Nephron (organoid): Measurements from ENCODE around the gene TEX11.

Experiments used
- H3K27ac Mint-ChIP-seq, 3 experiments: 2 replicates each; pipeline ENCODE4 v1.8.0; 2020; ENCODE audit warnings: mixed read lengths in 3 of 3, mild to moderate bottlenecking in 2 of 3, moderate library complexity in 1 of 3
- H3K27me3 Mint-ChIP-seq: 2 replicates; pipeline ENCODE4 v1.8.0; 2021; ENCODE audit warnings: low read depth, mild to moderate bottlenecking, moderate library complexity, mixed read lengths
- H3K36me3 Mint-ChIP-seq: 2 replicates; pipeline ENCODE4 v1.8.0; 2020; ENCODE audit warnings: low read depth, mixed read lengths
- H3K4me1 Mint-ChIP-seq: 2 replicates; pipeline ENCODE4 v1.8.0; 2020; ENCODE audit warnings: mixed read lengths
- H3K4me3 Mint-ChIP-seq, 3 experiments: 2 replicates each; pipeline ENCODE4 v1.8.0; 2020; ENCODE audit warnings: mild to moderate bottlenecking in 3 of 3, mixed read lengths in 3 of 3, moderate library complexity in 2 of 3
- H3K9me3 Mint-ChIP-seq: 2 replicates; pipeline ENCODE4 v1.8.0; 2020; ENCODE audit warnings: mixed read lengths
- TF ChIP-seq, protein P1 (sequence below), 3 experiments: fragments of 200-600 bp; sonication (generic); IDR thresholded peaks; one replicate each; pipeline ENCODE4 v1.5.0; 2021; ENCODE audit warnings: antibody characterized with exemption in 3 of 3; ENCODE audit not compliant: unreplicated experiment in 3 of 3

Gene TEX11

GRCh38 chrX:70496491-70496890 is 412.0 kb downstream of the TEX11 start:
- peaks cover 3% of the 10 kb centered on the region for H3K9me3 Mint-ChIP-seq
- H3K36me3 Mint-ChIP-seq, result peaks cover 75% of the 10 kb centered on the region
- H3K27me3 Mint-ChIP-seq, result no peaks in the 10 kb centered on the region
- no peak overlapping the region for H3K4me3 Mint-ChIP-seq
- TF ChIP-seq, protein P1, sequence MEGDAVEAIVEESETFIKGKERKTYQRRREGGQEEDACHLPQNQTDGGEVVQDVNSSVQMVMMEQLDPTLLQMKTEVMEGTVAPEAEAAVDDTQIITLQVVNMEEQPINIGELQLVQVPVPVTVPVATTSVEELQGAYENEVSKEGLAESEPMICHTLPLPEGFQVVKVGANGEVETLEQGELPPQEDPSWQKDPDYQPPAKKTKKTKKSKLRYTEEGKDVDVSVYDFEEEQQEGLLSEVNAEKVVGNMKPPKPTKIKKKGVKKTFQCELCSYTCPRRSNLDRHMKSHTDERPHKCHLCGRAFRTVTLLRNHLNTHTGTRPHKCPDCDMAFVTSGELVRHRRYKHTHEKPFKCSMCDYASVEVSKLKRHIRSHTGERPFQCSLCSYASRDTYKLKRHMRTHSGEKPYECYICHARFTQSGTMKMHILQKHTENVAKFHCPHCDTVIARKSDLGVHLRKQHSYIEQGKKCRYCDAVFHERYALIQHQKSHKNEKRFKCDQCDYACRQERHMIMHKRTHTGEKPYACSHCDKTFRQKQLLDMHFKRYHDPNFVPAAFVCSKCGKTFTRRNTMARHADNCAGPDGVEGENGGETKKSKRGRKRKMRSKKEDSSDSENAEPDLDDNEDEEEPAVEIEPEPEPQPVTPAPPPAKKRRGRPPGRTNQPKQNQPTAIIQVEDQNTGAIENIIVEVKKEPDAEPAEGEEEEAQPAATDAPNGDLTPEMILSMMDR (IDR thresholded peaks at IDR 0.05; ENCODE audit: unreplicated experiment in 3 of 3), result no peak
- no peak overlapping the region for H3K27ac Mint-ChIP-seq
- H3K4me1 Mint-ChIP-seq, result no peaks in the 10 kb centered on the region

DNA sequence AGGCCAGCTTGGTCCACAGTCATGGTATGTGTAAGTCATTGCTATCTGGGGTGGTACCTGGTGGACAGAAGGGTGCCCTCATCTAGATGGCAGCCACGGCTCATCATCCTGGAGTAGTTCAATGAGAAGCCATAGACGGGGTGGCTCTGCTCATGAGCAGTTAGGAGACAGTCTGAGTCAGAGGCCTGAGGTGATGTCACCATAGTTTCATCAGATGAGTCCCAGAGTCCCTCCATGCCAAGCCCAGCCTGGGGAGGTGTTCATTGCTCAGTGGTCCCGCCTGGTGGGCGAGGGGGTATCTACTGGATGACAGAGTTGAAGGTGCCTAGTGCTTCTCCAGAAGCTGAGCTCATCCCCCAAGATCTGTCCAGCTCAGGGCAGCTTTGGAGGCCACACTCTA is 414.1 kb downstream of the TEX11 start:
- no peak overlapping the region for H3K4me3 Mint-ChIP-seq
- peaks cover 3% of the 10 kb centered on the region for H3K9me3 Mint-ChIP-seq
- H3K27me3 Mint-ChIP-seq, result no peaks in the 10 kb centered on the region
- H3K27ac Mint-ChIP-seq, result no peak overlapping the region
- no peaks in the 10 kb centered on the region for H3K4me1 Mint-ChIP-seq
- peaks cover 71% of the 10 kb centered on the region for H3K36me3 Mint-ChIP-seq
- TF ChIP-seq, protein P1 (IDR thresholded peaks at IDR 0.05; ENCODE audit: unreplicated experiment in 3 of 3), result no peak

DNA sequence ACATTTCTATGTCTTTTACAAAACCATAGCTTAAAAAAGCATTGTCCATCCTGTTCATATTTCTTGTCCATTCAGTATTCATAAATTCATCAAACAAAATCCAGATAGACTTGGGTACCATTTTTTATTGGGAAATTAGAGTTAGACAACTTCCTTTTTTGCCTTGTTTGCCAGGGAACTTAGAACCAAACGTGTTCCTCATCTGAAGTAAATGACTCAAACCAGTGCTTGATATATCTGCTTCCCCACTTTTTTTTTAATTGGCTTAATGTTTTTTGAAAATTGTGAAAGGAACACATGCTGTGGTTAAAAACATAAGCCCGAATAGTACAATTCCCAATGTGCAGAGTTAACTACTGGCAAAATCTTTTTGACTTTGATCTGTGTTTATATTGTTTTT is 419.7 kb downstream of the TEX11 start:
- H3K27ac Mint-ChIP-seq, result no peak overlapping the region
- H3K9me3 Mint-ChIP-seq, result no peaks in the 10 kb centered on the region
- no peaks in the 10 kb centered on the region for H3K4me1 Mint-ChIP-seq
- H3K27me3 Mint-ChIP-seq, result no peaks in the 10 kb centered on the region
- H3K4me3 Mint-ChIP-seq, result no peak overlapping the region
- TF ChIP-seq, protein P1 (IDR thresholded peaks at IDR 0.05; ENCODE audit: unreplicated experiment in 3 of 3), result no peak
- peaks cover 67% of the 10 kb centered on the region for H3K36me3 Mint-ChIP-seq

GRCh38 chrX:70485466-70485865 is 423.0 kb downstream of the TEX11 start:
- H3K27me3 Mint-ChIP-seq, result no peaks in the 10 kb centered on the region
- H3K9me3 Mint-ChIP-seq, result no peaks in the 10 kb centered on the region
- peaks cover 19% of the 10 kb centered on the region for H3K4me1 Mint-ChIP-seq
- peak overlapping the region in 1 of 3 experiments; percentile 81 for H3K27ac Mint-ChIP-seq
- H3K36me3 Mint-ChIP-seq, result peaks cover 57% of the 10 kb centered on the region
- H3K4me3 Mint-ChIP-seq, result no peak overlapping the region
- TF ChIP-seq, protein P1 (IDR thresholded peaks at IDR 0.05; ENCODE audit: unreplicated experiment in 3 of 3), result no peak

- TF ChIP-seq, protein P1 (IDR thresholded peaks at IDR 0.05; ENCODE audit: unreplicated experiment in 3 of 3), result no peak
- no peak overlapping the region for H3K27ac Mint-ChIP-seq
- no peaks in the 10 kb centered on the region for H3K27me3 Mint-ChIP-seq
- peaks cover 46% of the 10 kb centered on the region for H3K36me3 Mint-ChIP-seq
- H3K4me1 Mint-ChIP-seq, result peaks cover 51% of the 10 kb centered on the region
- H3K4me3 Mint-ChIP-seq, result no peak overlapping the region
- no peaks in the 10 kb centered on the region for H3K9me3 Mint-ChIP-seq
Observed at GRCh38 chrX:70482300-70482699, 426.2 kb downstream of the TEX11 start.

GRCh38 chrX:70481471-70482270 is 426.8 kb downstream of the TEX11 start:
- peaks cover 42% of the 10 kb centered on the region for H3K36me3 Mint-ChIP-seq
- H3K27ac Mint-ChIP-seq, result peak overlapping the region in 2 of 3 experiments; percentile 29 to 76
- no peaks in the 10 kb centered on the region for H3K27me3 Mint-ChIP-seq
- peaks cover 57% of the 10 kb centered on the region for H3K4me1 Mint-ChIP-seq
- no peaks in the 10 kb centered on the region for H3K9me3 Mint-ChIP-seq
- no peak overlapping the region for H3K4me3 Mint-ChIP-seq
- TF ChIP-seq, protein P1 (IDR thresholded peaks at IDR 0.05; ENCODE audit: unreplicated experiment in 3 of 3), result no peak
